ENCODE measurements around the gene HYAL3.

- no peak for TF ChIP-seq POLR2A (IDR thresholded peaks at IDR 0.05)
- TF ChIP-seq, protein P1, sequence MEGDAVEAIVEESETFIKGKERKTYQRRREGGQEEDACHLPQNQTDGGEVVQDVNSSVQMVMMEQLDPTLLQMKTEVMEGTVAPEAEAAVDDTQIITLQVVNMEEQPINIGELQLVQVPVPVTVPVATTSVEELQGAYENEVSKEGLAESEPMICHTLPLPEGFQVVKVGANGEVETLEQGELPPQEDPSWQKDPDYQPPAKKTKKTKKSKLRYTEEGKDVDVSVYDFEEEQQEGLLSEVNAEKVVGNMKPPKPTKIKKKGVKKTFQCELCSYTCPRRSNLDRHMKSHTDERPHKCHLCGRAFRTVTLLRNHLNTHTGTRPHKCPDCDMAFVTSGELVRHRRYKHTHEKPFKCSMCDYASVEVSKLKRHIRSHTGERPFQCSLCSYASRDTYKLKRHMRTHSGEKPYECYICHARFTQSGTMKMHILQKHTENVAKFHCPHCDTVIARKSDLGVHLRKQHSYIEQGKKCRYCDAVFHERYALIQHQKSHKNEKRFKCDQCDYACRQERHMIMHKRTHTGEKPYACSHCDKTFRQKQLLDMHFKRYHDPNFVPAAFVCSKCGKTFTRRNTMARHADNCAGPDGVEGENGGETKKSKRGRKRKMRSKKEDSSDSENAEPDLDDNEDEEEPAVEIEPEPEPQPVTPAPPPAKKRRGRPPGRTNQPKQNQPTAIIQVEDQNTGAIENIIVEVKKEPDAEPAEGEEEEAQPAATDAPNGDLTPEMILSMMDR (IDR thresholded peaks at IDR 0.05) = no peak
Measured at GRCh38 chr3:50325497-50326181, 26.4 kb upstream of the HYAL3 start.
